ENCODE measurements around the gene BICC1. TPM values are rescaled to one million over a fixed set of nuclear protein-coding genes. Genes with fewer than 3 reads are reported as not detected.

The BICC1 gene
- total RNA-seq, 4 donors from 2014 or later: 9.3 to 20.8 (median 12.5) TPM

- DNase-seq: no peak
- WGBS, 2 donors: 50 to 53% methylated on average over 13 of the region's 13 CpGs
- no peak for TF ChIP-seq POLR2A (IDR thresholded peaks at IDR 0.05)
- no peak for TF ChIP-seq CTCF (IDR thresholded peaks at IDR 0.05)
- Histone ChIP-seq H3K27me3 (no peaks in the 10 kb centered on the region), H3K9me3 (no peaks in the 10 kb centered on the region), H3K4me1 (no peaks in the 10 kb centered on the region), H3K4me3 (replicated peaks in 1 of 3) (peak overlapping the region in 1 of 3 donors; percentile 48), H3K36me3 (no peaks in the 10 kb centered on the region), H3K27ac (no peak overlapping the region)
- intact Hi-C loops (cut with DNase I): no loop called here
These were observed 1.6 kb downstream of the BICC1 start for GRCh38 chr10:58514111-58514770.

- no peaks in the 10 kb centered on the region for H3K27me3 ChIP-seq
- no peak overlapping the region for H3K4me3 ChIP-seq (replicated peaks in 1 of 3)
- 92 to 98% methylated on average over 4 of the region's 4 CpGs for WGBS, 2 donors
- H3K36me3 ChIP-seq: no peaks in the 10 kb centered on the region
- H3K4me1 ChIP-seq: no peaks in the 10 kb centered on the region
- H3K27ac ChIP-seq: no peak overlapping the region
- TF ChIP-seq POLR2A (IDR thresholded peaks at IDR 0.05): no peak
- TF ChIP-seq CTCF (IDR thresholded peaks at IDR 0.05): no peak
- no peak for DNase-seq
- intact Hi-C loops (cut with DNase I): no loop called here
- no peaks in the 10 kb centered on the region for H3K9me3 ChIP-seq
These were observed 2.7 kb downstream of the BICC1 start for GRCh38 chr10:58515291-58515941.

- 94% methylated on average over 1 of the region's 1 CpG for WGBS, 2 donors
- TF ChIP-seq POLR2A (IDR thresholded peaks at IDR 0.05): no peak
- TF ChIP-seq CTCF (IDR thresholded peaks at IDR 0.05): no peak
- H3K36me3 ChIP-seq: no peaks in the 10 kb centered on the region
- no peaks in the 10 kb centered on the region for H3K9me3 ChIP-seq
- H3K27me3 ChIP-seq: no peaks in the 10 kb centered on the region
- DNase-seq: no peak
- H3K4me3 ChIP-seq (replicated peaks in 1 of 3): no peak overlapping the region
- intact Hi-C loops (cut with DNase I): no loop called here
- H3K27ac ChIP-seq: no peak overlapping the region
- no peaks in the 10 kb centered on the region for H3K4me1 ChIP-seq
These were observed 3.4 kb downstream of the BICC1 start for GRCh38 chr10:58516119-58516518.

GRCh38 chr10:58516671-58517070, 4.0 kb downstream of the BICC1 start:
- no peak for TF ChIP-seq POLR2A (IDR thresholded peaks at IDR 0.05)
- TF ChIP-seq CTCF (IDR thresholded peaks at IDR 0.05): no peak
- Histone ChIP-seq H3K27ac (no peak overlapping the region), H3K9me3 (no peaks in the 10 kb centered on the region), H3K36me3 (no peaks in the 10 kb centered on the region), H3K4me1 (no peaks in the 10 kb centered on the region), H3K4me3 (replicated peaks in 1 of 3) (no peak overlapping the region), H3K27me3 (no peaks in the 10 kb centered on the region)
- no peak for DNase-seq
- intact Hi-C loops (cut with DNase I): no loop called here

- no peak for DNase-seq
- H3K27ac ChIP-seq: no peak overlapping the region
- H3K36me3 ChIP-seq: no peaks in the 10 kb centered on the region
- no peak overlapping the region for H3K4me3 ChIP-seq (replicated peaks in 1 of 3)
- no peak for TF ChIP-seq POLR2A (IDR thresholded peaks at IDR 0.05)
- no peak for TF ChIP-seq CTCF (IDR thresholded peaks at IDR 0.05)
- intact Hi-C loops (cut with DNase I): no loop called here
- no peaks in the 10 kb centered on the region for H3K4me1 ChIP-seq
- 41 to 44% methylated on average over 1 of the region's 1 CpG for WGBS, 2 donors
- H3K9me3 ChIP-seq: no peaks in the 10 kb centered on the region
- no peaks in the 10 kb centered on the region for H3K27me3 ChIP-seq
These were observed 4.4 kb downstream of the BICC1 start for GRCh38 chr10:58517081-58517480.

Measured in thyroid gland (tissue), 4 donors.